Smooth muscle cell (in vitro differentiated cells): ENCODE measurements around the gene ARMH1. TPM values are rescaled to one million over a fixed set of nuclear protein-coding genes. Genes with fewer than 3 reads are reported as not detected.
"Not testable (repeated sequence)": the region's sequence is repeated elsewhere in the genome, so short reads cannot be mapped to it uniquely, and the experiment has no call there.

Experiments
- DNase-seq: peaks from one replicate; lab custom pipeline; 2025; ENCODE audit not compliant: unreplicated experiment; lab: John Stamatoyannopoulos, UW
- H2AFZ ChIP-seq: fragments of 200-600 bp; sonication (generic); 2 replicates; pipeline ENCODE4 v1.6.0; 2016; ENCODE audit warnings: antibody characterized with exemption, low read depth, mild to moderate bottlenecking
- H3F3A ChIP-seq: fragments of 200-600 bp; sonication (generic); 2 replicates; pipeline ENCODE4 v1.6.0; 2017; ENCODE audit warnings: antibody characterized with exemption, low read depth
- H3K27ac ChIP-seq: fragments of 200-600 bp; sonication (generic); 2 replicates; pipeline ENCODE4 v1.5.1; 2016; ENCODE audit warnings: low read depth, mild to moderate bottlenecking
- H3K27me3 ChIP-seq: fragments of 200-600 bp; sonication (generic); 2 replicates; pipeline ENCODE4 v1.6.1; 2016; ENCODE audit warnings: low read depth, mild to moderate bottlenecking
- H3K36me3 ChIP-seq: fragments of 200-600 bp; sonication (generic); 2 replicates; pipeline ENCODE4 v1.5.1; 2016; ENCODE audit warnings: low read depth
- H3K4me1 ChIP-seq: fragments of 200-600 bp; sonication (generic); 2 replicates; pipeline ENCODE4 v1.5.1; 2016; ENCODE audit warnings: low read depth
- H3K4me2 ChIP-seq: fragments of 200-600 bp; sonication (generic); 2 replicates; pipeline ENCODE4 v1.6.0; 2016; ENCODE audit warnings: mild to moderate bottlenecking
- H3K4me3 ChIP-seq: fragments of 200-600 bp; sonication (generic); 2 replicates; pipeline ENCODE4 v1.5.1; 2016; ENCODE audit warnings: mild to moderate bottlenecking
- H3K79me2 ChIP-seq: fragments of 200-600 bp; sonication (generic); 2 replicates; pipeline ENCODE4 v1.6.0; 2016; ENCODE audit warnings: low read depth, mild to moderate bottlenecking
- H3K9ac ChIP-seq: fragments of 200-600 bp; sonication (generic); 2 replicates; pipeline ENCODE4 v1.6.0; 2016; ENCODE audit warnings: low read depth
- H3K9me3 ChIP-seq: fragments of 200-600 bp; sonication (generic); replicated peaks from 2 replicates; pipeline ENCODE4 v1.5.1; 2016; ENCODE audit warnings: low read depth
- H4K20me1 ChIP-seq: fragments of 200-600 bp; sonication (generic); 2 replicates; pipeline ENCODE4 v1.6.0; 2016; ENCODE audit warnings: low read depth
- CTCF ChIP-seq: fragments of 200-600 bp; sonication (generic); IDR thresholded peaks from 2 replicates; pipeline ENCODE4 v1.5.1; 2017; ENCODE audit warnings: borderline replicate concordance, mild to moderate bottlenecking, antibody characterized with exemption; ENCODE audit not compliant: insufficient read depth, poor library complexity, severe bottlenecking
- WGBS: methylation state at CpG from one replicate; pipeline ENCODE4 v1.1.7; 2016; ENCODE audit warnings: low lambda C conversion rate; 5-methylcytosine and 5-hydroxymethylcytosine counted together
- polyA plus RNA-seq: library from polyadenylated mRNA; unstranded; fragments of >200 nt; fragmentation: Nextera tagmentation; extraction: Ambion mirVana; gene quantifications from 2 replicates; pipeline ENCODE4 v1.2.1, GENCODE V29; 2016
- total RNA-seq: library from RNA; depleted of rRNA; stranded (reverse); fragments of >200 nt; gene quantifications from 2 replicates; pipeline ENCODE4 v1.2.3, GENCODE V29; 2014

ARMH1 gene
- total and polyA plus RNA-seq, 2 experiments from 2014 or later, result 1.5 to 8.3 TPM

DNA sequence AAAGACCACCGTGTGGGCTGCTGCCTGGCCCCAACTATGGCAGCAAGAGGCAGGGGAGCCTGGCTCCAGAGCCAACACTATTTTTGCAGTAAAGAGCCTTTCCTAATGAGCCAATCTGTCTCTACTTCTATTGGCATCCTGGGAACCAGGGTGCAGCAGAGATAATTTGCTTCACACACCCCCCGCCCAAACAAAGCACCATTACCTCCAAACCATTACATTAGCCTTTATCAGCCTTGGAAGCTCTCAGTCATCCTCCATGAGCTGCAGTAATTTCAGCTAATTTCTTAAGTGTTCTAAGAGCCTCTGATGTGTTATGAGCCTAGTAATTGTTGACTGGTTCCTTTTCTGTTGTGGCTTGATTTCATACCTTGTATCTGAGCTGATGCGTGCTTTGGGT is 21.6 kb downstream of the ARMH1 start:
- Histone ChIP-seq H3K9ac (no peak overlapping the region), H3K9me3 (no peaks in the 10 kb centered on the region), H2AFZ (no peak overlapping the region), H3F3A (no peaks in the 10 kb centered on the region), H3K79me2 (no peaks in the 10 kb centered on the region), H3K4me1 (no peaks in the 10 kb centered on the region), H3K4me2 (no peak overlapping the region), H3K36me3 (no peaks in the 10 kb centered on the region), H3K27me3 (no peaks in the 10 kb centered on the region), H3K27ac (no peak overlapping the region), H3K4me3 (no peak overlapping the region), H4K20me1 (no peaks in the 10 kb centered on the region)
- no peak for DNase-seq
- WGBS, result 98% methylated on average over 3 of the region's 3 CpGs
- no peak for TF ChIP-seq CTCF

GRCh38 chr1:44696789-44697345 is 22.4 kb downstream of the ARMH1 start:
- H3K36me3 ChIP-seq, result no peaks in the 10 kb centered on the region
- H3K4me1 ChIP-seq, result no peaks in the 10 kb centered on the region
- no peaks in the 10 kb centered on the region for H3K27me3 ChIP-seq
- H3K4me2 ChIP-seq, result no peak overlapping the region
- no peak overlapping the region for H3K9ac ChIP-seq
- H3K79me2 ChIP-seq, result no peaks in the 10 kb centered on the region
- 86% methylated on average over 7 of the region's 7 CpGs for WGBS
- no peak overlapping the region for H3K4me3 ChIP-seq
- no peak for DNase-seq
- H2AFZ ChIP-seq, result no peak overlapping the region
- no peak overlapping the region for H3K27ac ChIP-seq
- no peaks in the 10 kb centered on the region for H3K9me3 ChIP-seq
- no peaks in the 10 kb centered on the region for H3F3A ChIP-seq
- TF ChIP-seq CTCF, result no peak
- no peaks in the 10 kb centered on the region for H4K20me1 ChIP-seq

DNA sequence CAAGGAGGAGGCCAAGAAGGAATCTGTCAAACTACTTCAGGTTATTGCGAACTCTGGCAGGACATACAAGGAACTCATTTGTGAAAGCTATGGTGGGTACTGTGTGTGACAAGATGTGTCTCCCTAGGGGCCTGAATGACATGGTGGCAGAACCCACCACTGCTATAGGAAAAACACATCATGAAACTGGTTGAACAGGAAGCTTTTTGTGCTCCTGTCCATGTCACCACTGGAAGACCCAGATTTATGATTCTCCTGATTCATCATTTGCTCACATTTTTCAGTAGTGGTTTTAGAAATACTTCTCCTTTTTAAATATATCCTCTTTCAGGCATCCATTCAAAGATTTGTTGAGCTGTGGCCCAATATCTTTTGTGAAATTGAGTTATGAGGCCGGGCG is 23.6 kb downstream of the ARMH1 start:
- H3K79me2 ChIP-seq, result no peaks in the 10 kb centered on the region
- H3K4me2 ChIP-seq, result no peak overlapping the region
- TF ChIP-seq CTCF, result no peak
- no peak overlapping the region for H3K4me3 ChIP-seq
- H3K9ac ChIP-seq, result no peak overlapping the region
- H3K36me3 ChIP-seq, result no peaks in the 10 kb centered on the region
- H3F3A ChIP-seq, result no peaks in the 10 kb centered on the region
- no peak overlapping the region for H2AFZ ChIP-seq
- no peaks in the 10 kb centered on the region for H3K27me3 ChIP-seq
- H3K9me3 ChIP-seq, result no peaks in the 10 kb centered on the region
- no peak for DNase-seq
- H3K4me1 ChIP-seq, result no peaks in the 10 kb centered on the region
- no peaks in the 10 kb centered on the region for H4K20me1 ChIP-seq
- no peak overlapping the region for H3K27ac ChIP-seq
- WGBS, result 98% methylated on average over 3 of the region's 3 CpGs

GRCh38 chr1:44699375-44699774 is 24.9 kb downstream of the ARMH1 start:
- not testable (repeated sequence) for DNase-seq, H3K36me3 ChIP-seq, H3K4me2 ChIP-seq, H3K4me1 ChIP-seq, H4K20me1 ChIP-seq, H3K4me3 ChIP-seq, H3K9me3 ChIP-seq, H3F3A ChIP-seq, H3K27ac ChIP-seq, H3K9ac ChIP-seq, H3K79me2 ChIP-seq, H3K27me3 ChIP-seq, H2AFZ ChIP-seq
- WGBS, result 92% methylated on average over 9 of the region's 9 CpGs
